ENCODE results near the gene PTTG1IP.
A peak's percentile ranks its signal among the peaks of the same experiment; 100 is the strongest.

The PTTG1IP gene

GRCh38 chr21:44842087-44842486, 31.4 kb downstream of the PTTG1IP start:
- TF ChIP-seq, protein P1, sequence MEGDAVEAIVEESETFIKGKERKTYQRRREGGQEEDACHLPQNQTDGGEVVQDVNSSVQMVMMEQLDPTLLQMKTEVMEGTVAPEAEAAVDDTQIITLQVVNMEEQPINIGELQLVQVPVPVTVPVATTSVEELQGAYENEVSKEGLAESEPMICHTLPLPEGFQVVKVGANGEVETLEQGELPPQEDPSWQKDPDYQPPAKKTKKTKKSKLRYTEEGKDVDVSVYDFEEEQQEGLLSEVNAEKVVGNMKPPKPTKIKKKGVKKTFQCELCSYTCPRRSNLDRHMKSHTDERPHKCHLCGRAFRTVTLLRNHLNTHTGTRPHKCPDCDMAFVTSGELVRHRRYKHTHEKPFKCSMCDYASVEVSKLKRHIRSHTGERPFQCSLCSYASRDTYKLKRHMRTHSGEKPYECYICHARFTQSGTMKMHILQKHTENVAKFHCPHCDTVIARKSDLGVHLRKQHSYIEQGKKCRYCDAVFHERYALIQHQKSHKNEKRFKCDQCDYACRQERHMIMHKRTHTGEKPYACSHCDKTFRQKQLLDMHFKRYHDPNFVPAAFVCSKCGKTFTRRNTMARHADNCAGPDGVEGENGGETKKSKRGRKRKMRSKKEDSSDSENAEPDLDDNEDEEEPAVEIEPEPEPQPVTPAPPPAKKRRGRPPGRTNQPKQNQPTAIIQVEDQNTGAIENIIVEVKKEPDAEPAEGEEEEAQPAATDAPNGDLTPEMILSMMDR (conservative IDR thresholded peaks at IDR 0.05; ENCODE audit: control insufficient read depth, insufficient read depth, low read depth, low read length) = no peak
- H3K4me3 ChIP-seq (ENCODE audit: control insufficient read depth, low read depth, low read length) = no peak overlapping the region
- DNase-seq (ENCODE audit: low read depth) = no peak

DNA sequence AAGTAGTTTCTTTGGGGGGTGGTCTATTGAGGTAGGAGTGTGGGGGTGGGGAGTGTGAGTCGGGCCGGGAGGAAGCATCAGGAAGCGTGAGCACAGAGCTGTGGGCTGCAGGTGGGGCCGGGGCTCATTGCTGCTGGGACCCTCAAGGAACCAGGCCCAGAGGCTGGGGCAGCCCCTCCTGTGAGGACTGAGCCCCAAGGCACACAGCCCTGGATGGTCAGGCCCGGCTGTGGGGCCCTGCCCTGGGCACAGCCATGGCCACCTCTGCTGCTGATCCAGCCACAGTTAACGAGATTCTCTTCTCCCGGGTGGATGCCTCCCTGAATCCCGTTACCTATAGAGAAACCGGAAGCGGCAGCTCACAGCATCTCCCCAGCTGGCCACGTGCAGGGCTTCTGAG, 32.7 kb downstream of the PTTG1IP start:
- TF ChIP-seq, protein P1 (conservative IDR thresholded peaks at IDR 0.05; ENCODE audit: control insufficient read depth, insufficient read depth, low read depth, low read length) = no peak
- H3K4me3 ChIP-seq (ENCODE audit: control insufficient read depth, low read depth, low read length) = no peak overlapping the region
- DNase-seq (ENCODE audit: low read depth) = no peak

- no peak overlapping the region for H3K4me3 ChIP-seq (ENCODE audit: control insufficient read depth, low read depth, low read length)
- TF ChIP-seq, protein P1 (conservative IDR thresholded peaks at IDR 0.05; ENCODE audit: control insufficient read depth, insufficient read depth, low read depth, low read length) = no peak
- no peak for DNase-seq (ENCODE audit: low read depth)
Measured at GRCh38 chr21:44838951-44839350, 34.5 kb downstream of the PTTG1IP start.

DNA sequence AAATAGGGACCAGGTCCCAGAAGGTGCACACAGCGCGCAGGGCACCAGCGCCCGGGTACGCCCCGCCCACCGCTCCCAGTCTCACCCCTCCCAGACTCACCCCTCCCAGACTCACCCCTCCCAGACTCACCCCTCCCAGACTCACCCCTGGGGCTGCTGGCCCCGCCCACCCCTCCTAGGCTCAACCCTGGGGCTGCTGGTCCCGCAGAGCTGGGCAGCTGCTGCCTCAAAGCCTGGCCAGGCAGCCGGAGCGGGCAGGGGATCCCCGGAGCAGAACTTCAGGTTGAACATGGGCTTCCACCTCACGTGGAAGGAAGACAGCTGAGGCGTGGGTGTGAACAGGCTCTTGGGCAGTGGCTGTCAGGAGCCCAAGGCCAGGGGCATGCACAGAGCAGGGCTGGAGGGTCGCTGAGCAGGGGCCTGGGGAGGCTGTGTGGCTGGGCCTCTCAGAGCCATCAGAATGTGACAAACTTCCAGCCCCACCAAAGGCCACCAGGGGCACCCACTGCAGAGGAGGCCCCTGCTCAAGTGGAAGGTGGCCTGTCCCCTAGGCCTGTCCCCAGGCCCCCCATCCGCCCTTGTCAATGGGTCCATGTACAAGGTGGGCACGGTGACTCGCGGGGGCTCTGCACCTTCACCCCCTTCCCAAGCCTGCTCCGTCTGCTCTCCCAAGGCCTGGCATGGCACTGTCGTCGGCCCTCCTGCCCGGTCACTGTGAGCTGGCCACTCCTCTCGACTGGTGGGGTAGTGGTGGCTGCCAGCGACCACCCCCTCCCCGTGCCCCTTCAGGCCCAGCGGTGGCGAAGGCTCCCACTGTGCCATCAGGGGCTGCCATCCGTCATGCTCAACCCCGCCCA, 35.2 kb downstream of the PTTG1IP start:
- TF ChIP-seq, protein P1 (conservative IDR thresholded peaks at IDR 0.05; ENCODE audit: control insufficient read depth, insufficient read depth, low read depth, low read length) = no peak
- no peak overlapping the region for H3K4me3 ChIP-seq (ENCODE audit: control insufficient read depth, low read depth, low read length)
- DNase-seq (ENCODE audit: low read depth) = no peak

GRCh38 chr21:44837537-44837936, 36.0 kb downstream of the PTTG1IP start:
- DNase-seq (ENCODE audit: low read depth) = no peak
- TF ChIP-seq, protein P1 (conservative IDR thresholded peaks at IDR 0.05; ENCODE audit: control insufficient read depth, insufficient read depth, low read depth, low read length) = no peak
- no peak overlapping the region for H3K4me3 ChIP-seq (ENCODE audit: control insufficient read depth, low read depth, low read length)

- TF ChIP-seq, protein P1 (conservative IDR thresholded peaks at IDR 0.05; ENCODE audit: control insufficient read depth, insufficient read depth, low read depth, low read length) = no peak
- no peak overlapping the region for H3K4me3 ChIP-seq (ENCODE audit: control insufficient read depth, low read depth, low read length)
- peak; percentile 39 for DNase-seq (ENCODE audit: low read depth)
Measured at GRCh38 chr21:44836666-44837471, 36.6 kb downstream of the PTTG1IP start.

Measured in fibroblast of mammary gland (primary cell).